T-helper 2 cell treated with Interferon-gamma antibody and Interleukin-4, amounts not matched to agents 5 μg/mL and 100 μg/mL, for 36 hours (primary cell): Measurements from ENCODE around the gene PLXNA4.
"Not testable (repeated sequence)": the region's sequence is repeated elsewhere in the genome, so short reads cannot be mapped to it uniquely, and the experiment has no call there.

Experiments
- DNase-seq: peaks from one replicate; pipeline ENCODE4 v3.0.0; 2021; ENCODE audit warnings: low spot score
- H3K27ac Mint-ChIP-seq: one replicate; pipeline ENCODE4 v1.8.0; 2021; ENCODE audit warnings: mild to moderate bottlenecking, mixed read lengths
- H3K27me3 Mint-ChIP-seq: one replicate; pipeline ENCODE4 v1.8.0; 2021; ENCODE audit warnings: low read depth, mixed read lengths
- H3K36me3 Mint-ChIP-seq: one replicate; pipeline ENCODE4 v1.8.0; 2021; ENCODE audit warnings: low read depth, mixed read lengths
- H3K4me1 Mint-ChIP-seq: one replicate; pipeline ENCODE4 v1.8.0; 2021; ENCODE audit warnings: low read depth, mixed read lengths
- H3K4me3 Mint-ChIP-seq: one replicate; pipeline ENCODE4 v1.8.0; 2022; ENCODE audit warnings: mild to moderate bottlenecking, moderate library complexity, mixed read lengths
- H3K9me3 Mint-ChIP-seq: one replicate; pipeline ENCODE4 v1.8.0; 2021; ENCODE audit warnings: mixed read lengths

Gene PLXNA4

GRCh38 chr7:132165695-132166094, 410.6 kb downstream of the PLXNA4 start:
- not testable (repeated sequence) for H3K27ac Mint-ChIP-seq, H3K4me3 Mint-ChIP-seq, DNase-seq, H3K36me3 Mint-ChIP-seq, H3K9me3 Mint-ChIP-seq, H3K4me1 Mint-ChIP-seq, H3K27me3 Mint-ChIP-seq

- no peaks in the 10 kb centered on the region for H3K36me3 Mint-ChIP-seq
- no peaks in the 10 kb centered on the region for H3K27me3 Mint-ChIP-seq
- H3K4me3 Mint-ChIP-seq, result no peak overlapping the region
- H3K27ac Mint-ChIP-seq, result no peak overlapping the region
- H3K4me1 Mint-ChIP-seq, result no peaks in the 10 kb centered on the region
- DNase-seq, result no peak
- H3K9me3 Mint-ChIP-seq, result no peaks in the 10 kb centered on the region
Observed at GRCh38 chr7:132164558-132165125, 411.6 kb downstream of the PLXNA4 start.

GRCh38 chr7:132162556-132163144, 413.6 kb downstream of the PLXNA4 start:
- Mint-ChIP-seq H3K4me3 (no peak overlapping the region), H3K27ac (no peak overlapping the region), H3K4me1 (no peaks in the 10 kb centered on the region), H3K36me3 (no peaks in the 10 kb centered on the region), H3K9me3 (no peaks in the 10 kb centered on the region), H3K27me3 (no peaks in the 10 kb centered on the region)
- DNase-seq, result no peak

- no peaks in the 10 kb centered on the region for H3K36me3 Mint-ChIP-seq
- no peaks in the 10 kb centered on the region for H3K9me3 Mint-ChIP-seq
- no peaks in the 10 kb centered on the region for H3K27me3 Mint-ChIP-seq
- no peaks in the 10 kb centered on the region for H3K4me1 Mint-ChIP-seq
- DNase-seq, result no peak
- H3K4me3 Mint-ChIP-seq, result no peak overlapping the region
- no peak overlapping the region for H3K27ac Mint-ChIP-seq
Observed at GRCh38 chr7:132161976-132162375, 414.3 kb downstream of the PLXNA4 start.

GRCh38 chr7:132161533-132161915, 414.7 kb downstream of the PLXNA4 start:
- Mint-ChIP-seq H3K27ac (no peak overlapping the region), H3K4me3 (no peak overlapping the region), H3K9me3 (no peaks in the 10 kb centered on the region), H3K4me1 (no peaks in the 10 kb centered on the region), H3K36me3 (no peaks in the 10 kb centered on the region), H3K27me3 (no peaks in the 10 kb centered on the region)
- DNase-seq, result no peak

- no peak for DNase-seq
- H3K4me1 Mint-ChIP-seq, result no peaks in the 10 kb centered on the region
- H3K36me3 Mint-ChIP-seq, result no peaks in the 10 kb centered on the region
- H3K27me3 Mint-ChIP-seq, result peaks cover 2% of the 10 kb centered on the region
- H3K27ac Mint-ChIP-seq, result no peak overlapping the region
- no peak overlapping the region for H3K4me3 Mint-ChIP-seq
- H3K9me3 Mint-ChIP-seq, result no peaks in the 10 kb centered on the region
Observed at GRCh38 chr7:132160611-132161532, 415.4 kb downstream of the PLXNA4 start.

GRCh38 chr7:132158841-132159240, 417.4 kb downstream of the PLXNA4 start:
- Mint-ChIP-seq H3K27ac (no peak overlapping the region), H3K4me1 (no peaks in the 10 kb centered on the region), H3K36me3 (no peaks in the 10 kb centered on the region), H3K4me3 (no peak overlapping the region), H3K27me3 (peaks cover 3% of the 10 kb centered on the region), H3K9me3 (no peaks in the 10 kb centered on the region)
- DNase-seq, result no peak

- no peaks in the 10 kb centered on the region for H3K36me3 Mint-ChIP-seq
- no peak overlapping the region for H3K27ac Mint-ChIP-seq
- no peak overlapping the region for H3K4me3 Mint-ChIP-seq
- H3K27me3 Mint-ChIP-seq, result peaks cover 3% of the 10 kb centered on the region
- DNase-seq, result no peak
- H3K9me3 Mint-ChIP-seq, result no peaks in the 10 kb centered on the region
- no peaks in the 10 kb centered on the region for H3K4me1 Mint-ChIP-seq
Observed at GRCh38 chr7:132158166-132158565, 418.1 kb downstream of the PLXNA4 start.

GRCh38 chr7:132155715-132156114, 420.6 kb downstream of the PLXNA4 start:
- Mint-ChIP-seq H3K4me1 (no peaks in the 10 kb centered on the region), H3K9me3 (no peaks in the 10 kb centered on the region), H3K36me3 (no peaks in the 10 kb centered on the region), H3K27ac (no peak overlapping the region), H3K27me3 (peaks cover 3% of the 10 kb centered on the region), H3K4me3 (no peak overlapping the region)
- DNase-seq, result no peak

- H3K27me3 Mint-ChIP-seq, result peaks cover 3% of the 10 kb centered on the region
- no peaks in the 10 kb centered on the region for H3K36me3 Mint-ChIP-seq
- no peaks in the 10 kb centered on the region for H3K4me1 Mint-ChIP-seq
- no peak overlapping the region for H3K27ac Mint-ChIP-seq
- H3K4me3 Mint-ChIP-seq, result no peak overlapping the region
- no peak for DNase-seq
- H3K9me3 Mint-ChIP-seq, result no peaks in the 10 kb centered on the region
Observed at GRCh38 chr7:132154695-132155471, 421.4 kb downstream of the PLXNA4 start.

- Mint-ChIP-seq H3K36me3 (no peaks in the 10 kb centered on the region), H3K27ac (no peak overlapping the region), H3K9me3 (no peaks in the 10 kb centered on the region), H3K27me3 (peaks cover 3% of the 10 kb centered on the region), H3K4me1 (no peaks in the 10 kb centered on the region), H3K4me3 (no peak overlapping the region)
- no peak for DNase-seq
Observed at GRCh38 chr7:132154248-132154647, 422.0 kb downstream of the PLXNA4 start.

- Mint-ChIP-seq H3K9me3 (no peaks in the 10 kb centered on the region), H3K36me3 (no peaks in the 10 kb centered on the region), H3K27me3 (peaks cover 3% of the 10 kb centered on the region), H3K27ac (no peak overlapping the region), H3K4me1 (no peaks in the 10 kb centered on the region), H3K4me3 (no peak overlapping the region)
- DNase-seq, result no peak
Observed at GRCh38 chr7:132152131-132152889, 424.0 kb downstream of the PLXNA4 start.

- Mint-ChIP-seq H3K4me1 (no peaks in the 10 kb centered on the region), H3K36me3 (no peaks in the 10 kb centered on the region), H3K4me3 (no peak overlapping the region), H3K9me3 (no peaks in the 10 kb centered on the region), H3K27me3 (peaks cover 2% of the 10 kb centered on the region), H3K27ac (no peak overlapping the region)
- DNase-seq, result no peak
Observed at GRCh38 chr7:132150711-132151110, 425.6 kb downstream of the PLXNA4 start.
